Measurements from ENCODE around the gene FOSL2.

The FOSL2 gene

DNA sequence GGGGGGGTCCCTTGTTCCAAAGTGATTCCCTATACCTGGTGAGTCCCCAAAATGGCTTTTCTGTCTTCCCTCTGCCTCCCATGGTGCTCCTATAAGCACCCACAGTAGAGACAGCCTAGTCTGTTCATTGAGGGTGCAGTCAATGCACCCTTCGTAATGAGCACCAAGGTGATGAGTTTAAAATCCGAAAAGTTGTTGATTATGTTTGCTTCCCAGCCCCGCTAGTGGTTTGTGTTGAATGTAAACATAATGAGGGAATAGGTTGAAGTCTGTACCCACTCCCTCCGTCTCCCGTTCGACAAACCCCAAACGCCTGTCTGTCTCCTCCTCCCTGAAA, 2.3 kb downstream of the FOSL2 start:
- no peak for DNase-seq (ENCODE audit: low read depth in 2 of 2)

DNA sequence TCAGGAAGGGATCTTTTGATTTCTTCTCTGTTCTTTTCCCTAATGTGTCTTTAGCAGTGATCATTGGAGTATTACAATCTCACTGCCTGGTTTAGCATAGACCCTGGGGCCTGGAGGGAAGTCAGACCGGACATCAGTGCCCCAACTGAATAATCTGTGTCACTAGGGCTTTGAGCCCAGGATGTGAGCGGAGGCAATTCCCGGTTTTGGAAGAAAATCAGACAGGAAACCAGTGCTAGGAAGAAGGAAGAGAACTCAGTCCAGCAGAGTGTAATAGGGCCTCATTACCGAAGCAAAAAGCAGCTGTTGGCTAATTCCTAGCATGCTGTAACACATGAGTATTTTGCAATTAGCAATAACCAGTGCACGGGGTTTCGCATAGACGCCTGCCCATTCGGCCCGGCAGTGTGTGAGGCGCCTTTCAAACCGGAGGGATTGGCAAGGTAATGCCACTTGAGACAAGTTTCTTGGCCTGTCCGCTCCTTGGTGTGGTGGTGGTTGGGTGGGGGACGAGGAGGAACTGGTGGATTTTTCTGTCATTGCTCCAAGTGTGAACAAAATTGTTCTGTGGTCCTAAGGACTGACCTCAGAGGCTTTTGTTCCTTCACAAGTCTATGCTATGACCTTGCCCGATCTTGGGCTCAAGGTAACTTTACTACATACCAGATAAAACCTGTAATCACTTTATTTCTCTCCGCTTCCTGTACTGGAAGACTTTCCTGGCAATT, 2.8 kb downstream of the FOSL2 start:
- DNase-seq (ENCODE audit: low read depth in 2 of 2): no peak

DNA sequence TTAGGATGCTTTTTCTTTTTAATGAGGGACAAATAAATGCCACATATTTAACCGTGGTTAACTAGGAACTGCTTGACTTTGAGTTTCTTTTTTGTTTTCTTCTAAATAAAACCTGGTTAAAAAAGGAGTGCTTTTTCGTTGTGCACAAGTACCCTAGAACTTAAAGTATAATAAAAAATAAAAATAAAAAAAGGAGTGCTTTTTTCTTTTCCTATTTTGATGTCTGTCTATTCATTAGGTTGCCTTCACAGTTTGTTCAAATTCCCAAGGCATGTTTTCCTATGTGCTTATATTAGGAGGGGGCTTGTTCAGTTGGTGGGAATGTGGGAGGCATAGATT, 4.4 kb downstream of the FOSL2 start:
- DNase-seq (ENCODE audit: low read depth in 2 of 2): no peak

GRCh38 chr2:28398101-28398834, 5.6 kb downstream of the FOSL2 start:
- DNase-seq (ENCODE audit: low read depth in 2 of 2): no peak

DNA sequence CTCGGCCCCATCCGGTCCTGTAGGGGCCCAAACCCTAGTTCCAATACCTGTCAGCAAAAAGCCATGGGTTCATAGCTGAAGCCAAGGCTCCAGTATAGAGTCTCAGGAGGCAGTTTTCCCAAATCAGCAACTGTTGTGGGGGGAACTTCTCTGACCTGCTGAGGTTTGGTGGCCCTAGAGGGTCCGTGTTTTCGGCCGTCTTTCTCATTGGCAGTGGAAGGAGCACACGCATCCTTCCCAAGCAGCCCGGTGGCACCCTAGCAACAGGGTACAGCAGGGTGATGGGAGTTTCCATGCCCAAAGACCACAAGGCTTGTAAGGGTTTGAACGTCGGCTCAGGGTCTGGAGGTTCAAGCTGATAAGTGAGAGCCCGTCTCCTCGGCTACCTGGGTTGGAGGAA, 6.6 kb downstream of the FOSL2 start:
- DNase-seq (ENCODE audit: low read depth in 2 of 2): no peak

DNA sequence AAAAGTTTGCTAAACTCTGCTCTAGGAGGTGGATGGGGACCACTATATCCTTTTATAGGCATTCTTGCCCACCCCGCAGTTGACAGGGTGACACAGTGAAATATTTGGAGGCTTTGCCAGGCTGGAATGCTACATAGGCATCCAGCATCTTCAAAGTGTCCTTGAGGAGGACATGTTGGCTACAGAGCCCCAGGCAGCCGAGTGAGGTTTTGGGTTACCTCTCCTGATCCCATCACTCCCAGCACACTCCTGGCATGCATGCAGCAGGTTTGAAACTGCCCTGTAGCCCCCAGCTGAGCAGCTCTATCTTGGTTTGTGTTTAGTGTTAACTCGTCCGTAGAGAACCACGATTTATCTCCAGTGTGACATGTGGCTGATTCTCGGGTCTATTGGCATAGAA, 7.3 kb downstream of the FOSL2 start:
- no peak for DNase-seq (ENCODE audit: low read depth in 2 of 2)

DNA sequence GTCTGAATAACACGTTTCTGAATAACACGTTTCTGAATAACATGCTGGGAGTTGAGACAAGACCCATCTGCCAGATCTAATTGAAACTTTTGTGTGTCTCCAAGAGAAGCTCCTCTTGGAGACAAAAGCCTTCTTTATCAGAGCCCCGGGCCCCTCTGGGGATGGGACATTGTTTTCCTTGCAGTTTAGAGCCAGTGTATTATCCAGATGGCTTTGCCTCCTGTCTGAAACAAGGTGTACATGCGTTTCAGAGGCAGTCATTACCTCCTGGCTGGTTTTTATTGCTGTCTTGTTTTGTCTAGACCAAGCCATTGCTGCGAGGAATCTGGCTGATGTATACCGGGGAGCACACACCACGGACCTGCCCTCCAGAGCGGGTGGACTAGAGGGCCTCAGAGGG, 7.8 kb downstream of the FOSL2 start:
- no peak for DNase-seq (ENCODE audit: low read depth in 2 of 2)

DNA sequence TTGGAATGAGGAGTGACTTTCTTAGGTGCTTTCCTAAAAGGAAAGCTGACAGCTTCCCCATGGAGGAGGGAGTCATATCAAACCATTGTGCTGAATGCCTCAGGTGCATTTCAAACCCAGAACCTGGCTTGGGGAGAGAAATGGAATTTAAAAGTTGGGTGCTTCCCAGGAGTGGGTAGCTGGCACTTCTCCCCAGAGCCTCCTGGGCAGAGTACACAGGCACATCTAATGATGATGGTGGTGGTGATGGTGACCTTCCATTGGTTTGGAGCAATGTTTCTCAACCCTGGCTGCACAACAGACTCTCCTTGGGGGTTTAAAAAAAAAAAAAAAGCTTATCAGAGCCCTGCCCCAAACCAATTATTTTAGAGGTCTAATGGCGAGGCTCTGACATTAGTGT, 8.3 kb downstream of the FOSL2 start:
- DNase-seq (ENCODE audit: low read depth in 2 of 2): no peak

DNA sequence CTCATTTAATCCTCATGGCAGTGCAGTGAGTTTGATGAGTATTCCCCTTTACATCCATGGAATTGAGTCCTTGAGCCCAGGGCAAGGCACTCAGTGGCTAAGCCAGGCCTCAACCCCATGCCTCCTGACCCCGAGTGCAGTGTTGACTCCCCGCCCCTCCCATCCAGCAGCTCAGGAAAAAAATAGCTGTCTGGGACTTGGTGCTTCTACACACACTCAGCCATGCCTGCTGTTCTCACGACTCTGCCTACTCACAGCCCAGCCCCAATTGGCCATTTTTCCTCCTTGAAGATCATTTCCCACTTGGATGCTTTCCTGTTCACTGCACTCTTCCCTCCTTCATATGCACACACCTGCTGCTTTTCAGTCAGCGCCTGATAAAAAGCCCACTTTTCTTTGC, 8.8 kb downstream of the FOSL2 start:
- no peak for DNase-seq (ENCODE audit: low read depth in 2 of 2)

- no peak for DNase-seq (ENCODE audit: low read depth in 2 of 2)
Observed at GRCh38 chr2:28401948-28402550, 9.4 kb downstream of the FOSL2 start.

DNA sequence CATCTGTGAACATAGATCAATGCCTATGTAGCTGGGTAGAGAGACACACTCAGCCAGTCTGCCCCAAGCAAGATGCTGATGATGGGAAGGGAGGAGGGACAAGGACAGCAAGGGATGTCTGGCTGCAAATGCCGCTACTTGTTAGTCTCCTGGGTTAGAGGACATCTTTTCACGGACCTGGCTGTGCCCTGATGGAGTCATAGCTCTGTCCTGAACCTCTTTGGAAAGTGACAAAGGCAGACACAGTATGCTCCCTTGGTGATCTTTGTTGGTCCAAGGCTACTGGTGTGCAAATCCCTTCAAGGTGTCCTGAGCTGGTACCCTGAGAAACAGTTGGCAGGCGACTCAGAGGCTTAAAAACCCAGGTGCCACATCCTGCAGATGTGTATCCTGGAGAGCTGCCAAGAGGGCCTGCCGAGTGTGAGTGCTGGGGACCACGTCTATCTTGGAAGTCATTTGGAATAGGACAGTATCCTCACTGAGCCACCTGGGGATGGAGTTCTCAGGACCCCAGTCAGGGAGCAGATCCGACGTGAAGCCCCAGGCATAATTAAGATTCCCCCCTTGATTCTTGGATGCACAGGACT, 10.8 kb downstream of the FOSL2 start:
- no peak for DNase-seq (ENCODE audit: low read depth in 2 of 2)

- no peak for DNase-seq (ENCODE audit: low read depth in 2 of 2)
Observed at GRCh38 chr2:28404086-28404485, 11.4 kb downstream of the FOSL2 start.

DNA sequence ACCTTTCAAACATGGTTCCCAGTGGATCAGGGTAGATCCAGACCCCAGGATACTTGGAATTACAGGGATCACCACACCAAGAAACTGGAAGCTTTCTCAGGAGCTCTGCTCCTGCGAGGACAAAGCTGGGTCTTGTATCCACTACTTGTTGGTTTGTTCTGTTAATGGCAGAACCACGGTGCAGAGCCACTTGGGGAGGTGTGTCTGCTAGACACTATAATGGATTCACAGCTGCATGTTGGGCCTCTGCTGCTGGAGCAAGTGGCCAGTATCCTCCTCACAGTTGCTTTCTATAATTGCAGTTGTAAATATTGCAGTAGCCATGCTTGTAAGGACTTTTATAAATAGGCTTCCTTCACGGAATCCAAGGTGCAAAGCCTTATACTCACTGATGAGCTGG, 12.9 kb downstream of the FOSL2 start:
- no peak for DNase-seq (ENCODE audit: low read depth in 2 of 2)

DNA sequence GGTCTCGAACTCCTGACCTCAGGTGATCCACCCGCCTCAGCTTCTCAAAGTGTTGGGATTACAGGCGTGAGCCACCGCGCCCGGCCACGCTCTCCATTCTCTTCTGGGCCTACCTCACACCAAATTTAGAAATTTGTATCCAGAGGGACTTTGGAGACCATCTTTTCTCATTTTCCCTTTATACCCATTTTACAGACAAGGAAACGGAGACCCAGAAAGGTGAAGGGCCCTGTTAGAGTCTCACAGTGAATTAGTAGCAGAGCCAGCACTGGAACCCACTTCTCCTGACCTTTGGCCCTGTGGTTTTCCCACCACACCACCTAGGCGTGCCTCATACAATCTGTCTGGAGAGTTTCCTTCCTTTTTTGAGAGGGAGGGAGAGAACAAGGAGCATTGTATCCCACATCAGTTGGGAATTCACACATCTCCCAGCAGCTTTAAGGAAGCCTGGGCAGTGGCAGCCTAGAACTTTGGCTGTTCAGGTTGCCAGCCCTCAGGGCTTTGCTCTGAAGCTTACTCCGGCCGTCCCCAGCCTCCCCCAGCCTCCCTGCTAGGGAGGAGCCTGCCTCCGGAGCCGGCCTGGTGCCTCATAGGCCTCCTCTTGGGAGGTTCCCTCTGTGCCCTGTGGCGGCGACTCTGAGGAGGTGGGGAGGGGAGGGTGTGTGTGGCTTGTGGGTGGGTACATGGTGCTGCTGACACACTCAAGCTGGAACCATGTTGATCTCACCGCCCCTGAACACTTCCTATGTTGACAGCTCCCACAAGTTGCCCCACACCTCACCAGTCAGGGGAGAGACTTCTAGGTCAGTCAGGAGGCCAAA, 13.8 kb downstream of the FOSL2 start:
- DNase-seq (ENCODE audit: low read depth in 2 of 2): no peak

DNA sequence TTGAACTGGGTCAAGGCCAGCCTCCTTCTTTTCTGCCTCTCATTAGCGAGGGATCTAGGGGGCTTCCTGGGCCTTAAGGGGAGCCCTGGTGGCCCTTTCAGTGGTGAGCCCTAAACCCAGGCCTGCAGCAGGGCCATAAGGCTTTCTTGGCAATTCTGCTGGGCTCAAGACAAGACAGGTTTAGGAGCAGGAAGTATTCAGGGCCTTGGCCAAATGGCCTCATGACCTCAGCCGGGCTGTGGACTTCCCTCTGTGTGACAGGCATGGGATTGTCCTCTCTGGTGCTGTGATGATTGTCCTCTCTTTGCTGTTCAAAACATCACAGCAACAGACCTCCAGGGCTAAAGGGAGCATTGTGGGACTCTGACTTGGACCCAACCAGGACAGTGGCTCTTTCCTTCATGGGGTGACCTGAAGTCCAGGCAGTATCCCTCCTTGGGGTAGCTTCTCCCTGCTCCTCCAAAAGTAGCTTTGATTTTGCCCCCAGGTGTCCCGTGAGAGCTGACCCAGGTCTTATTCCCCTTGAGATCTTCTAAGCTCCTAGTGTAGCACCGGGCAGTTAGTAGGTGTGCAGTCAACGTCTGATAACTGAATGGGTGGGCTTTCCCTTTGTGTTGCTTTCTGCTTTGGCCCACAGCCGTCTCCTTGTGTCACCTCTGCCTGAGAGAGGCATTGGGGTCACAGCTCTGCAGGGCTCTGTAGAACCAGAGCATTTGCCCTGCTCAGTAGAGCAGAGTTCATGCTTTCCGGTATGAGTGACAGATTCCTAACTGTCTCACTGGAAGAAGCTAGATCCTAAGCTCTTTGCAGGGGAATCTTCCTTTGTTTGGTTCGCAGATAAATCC, 14.7 kb downstream of the FOSL2 start:
- DNase-seq (ENCODE audit: low read depth in 2 of 2): no peak

DNA sequence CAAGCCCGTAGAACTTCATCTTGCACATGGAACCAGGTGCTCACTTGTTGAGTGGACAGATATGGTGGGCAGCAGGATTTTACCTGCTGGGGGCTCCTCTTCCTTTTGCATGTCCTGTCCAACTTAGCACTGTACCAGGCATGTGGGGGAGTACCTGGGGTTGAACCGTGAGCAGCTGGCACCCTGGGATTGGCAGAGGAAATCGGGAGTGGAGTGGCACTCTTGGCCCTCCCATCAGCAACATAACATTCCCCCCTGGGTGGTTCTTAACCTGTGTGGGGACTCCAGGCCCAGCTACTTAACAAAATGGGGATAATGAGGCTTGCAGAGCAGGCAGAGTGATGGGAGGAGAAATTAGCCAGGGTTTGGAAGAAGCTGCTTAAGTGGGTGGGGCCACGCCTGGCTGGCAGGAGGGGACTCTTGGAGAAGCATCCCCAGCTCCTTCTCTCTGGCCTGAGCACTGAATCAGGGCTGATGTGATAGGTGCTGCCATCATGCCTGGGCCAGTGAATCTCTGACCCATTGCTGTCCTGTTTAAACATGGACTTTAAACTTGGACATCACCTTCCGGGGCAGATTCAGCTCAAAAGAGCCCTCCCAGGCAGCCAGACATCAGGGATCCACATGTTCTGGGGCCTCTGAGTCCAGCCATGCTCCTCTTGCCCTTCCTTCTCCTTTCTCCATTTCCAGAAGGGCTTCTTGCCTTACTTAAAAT, 15.5 kb downstream of the FOSL2 start:
- DNase-seq (ENCODE audit: low read depth in 2 of 2): no peak

- peak in 1 of 2 donors; percentile 53 for DNase-seq (ENCODE audit: low read depth in 2 of 2)
Observed at GRCh38 chr2:28408764-28409599, 16.3 kb downstream of the FOSL2 start.

- no peak for DNase-seq (ENCODE audit: low read depth in 2 of 2)
Observed at GRCh38 chr2:28411166-28411755, 18.6 kb downstream of the FOSL2 start.

DNA sequence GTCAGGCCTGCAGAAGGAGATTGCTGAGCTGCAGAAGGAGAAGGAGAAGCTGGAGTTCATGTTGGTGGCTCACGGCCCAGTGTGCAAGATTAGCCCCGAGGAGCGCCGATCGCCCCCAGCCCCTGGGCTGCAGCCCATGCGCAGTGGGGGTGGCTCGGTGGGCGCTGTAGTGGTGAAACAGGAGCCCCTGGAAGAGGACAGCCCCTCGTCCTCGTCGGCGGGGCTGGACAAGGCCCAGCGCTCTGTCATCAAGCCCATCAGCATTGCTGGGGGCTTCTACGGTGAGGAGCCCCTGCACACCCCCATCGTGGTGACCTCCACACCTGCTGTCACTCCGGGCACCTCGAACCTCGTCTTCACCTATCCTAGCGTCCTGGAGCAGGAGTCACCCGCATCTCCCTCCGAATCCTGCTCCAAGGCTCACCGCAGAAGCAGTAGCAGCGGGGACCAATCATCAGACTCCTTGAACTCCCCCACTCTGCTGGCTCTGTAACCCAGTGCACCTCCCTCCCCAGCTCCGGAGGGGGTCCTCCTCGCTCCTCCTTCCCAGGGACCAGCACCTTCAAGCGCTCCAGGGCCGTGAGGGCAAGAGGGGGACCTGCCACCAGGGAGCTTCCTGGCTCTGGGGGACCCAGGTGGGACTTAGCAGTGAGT, 19.4 kb downstream of the FOSL2 start:
- DNase-seq (ENCODE audit: low read depth in 2 of 2): no peak
